Peyer's patch (tissue), 4 donors: ENCODE data around the gene RHOB. TPM values are rescaled to one million over a fixed set of nuclear protein-coding genes. Genes with fewer than 3 reads are reported as not detected.

Source experiments
- DNase-seq, 3 donors: peaks; one replicate each; pipeline ENCODE4 v3.0.0-alpha.2; 2017 to 2019
- H3K27ac ChIP-seq, 4 donors: fragments of 200-600 bp; sonication (generic); one replicate each; pipeline ENCODE4 v1.5.1; 2016 to 2019
- H3K27me3 ChIP-seq, 2 donors: fragments of 200-600 bp; sonication (generic); one replicate each; pipeline ENCODE4 v1.5.1; 2019
- H3K36me3 ChIP-seq, 3 donors: fragments of 200-600 bp; sonication (generic); one replicate each; pipeline ENCODE4 v1.5.1; 2016 to 2019
- H3K4me1 ChIP-seq, 4 donors: fragments of 200-600 bp; sonication (generic); one replicate each; pipeline ENCODE4 v1.5.1; 2016 to 2019
- H3K4me3 ChIP-seq, 4 donors: fragments of 200-600 bp; sonication (generic); 1 replicate in 3 of 4; 2 replicates in 1 of 4; pipeline ENCODE4 v1.5.1; 2016 to 2019; ENCODE audit warnings: mild to moderate bottlenecking in 1 of 4
- H3K9me3 ChIP-seq, 4 donors: fragments of 200-600 bp; sonication (generic); one replicate each; pipeline ENCODE4 v1.5.1; 2016 to 2019; ENCODE audit warnings: mild to moderate bottlenecking in 1 of 4
- CTCF ChIP-seq, 6 experiments: fragments of 450-650 bp in 4 of 6; fragments of 200-600 bp in 2 of 6; sonication (generic) in 1 of 6; IDR thresholded peaks; one replicate each; pipeline ENCODE4 v1.5.1; 2017 to 2019; ENCODE audit warnings: antibody characterized with exemption in 6 of 6, mild to moderate bottlenecking in 3 of 6, moderate library complexity in 1 of 6
- POLR2A ChIP-seq, 2 donors: fragments of 450-650 bp; IDR thresholded peaks; one replicate each; pipeline ENCODE4 v1.5.1; 2017; ENCODE audit warnings: antibody characterized with exemption in 2 of 2, mild to moderate bottlenecking in 2 of 2, moderate library complexity in 2 of 2
- total RNA-seq, 4 donors: library from RNA; depleted of rRNA; stranded (reverse); fragments of >200 nt; gene quantifications; one replicate each; pipeline ENCODE4 v1.1.0, GENCODE V29; 2016

The RHOB gene
- total RNA-seq, 4 donors from 2014 or later = 61.6 to 488 (median 202) TPM

DNA sequence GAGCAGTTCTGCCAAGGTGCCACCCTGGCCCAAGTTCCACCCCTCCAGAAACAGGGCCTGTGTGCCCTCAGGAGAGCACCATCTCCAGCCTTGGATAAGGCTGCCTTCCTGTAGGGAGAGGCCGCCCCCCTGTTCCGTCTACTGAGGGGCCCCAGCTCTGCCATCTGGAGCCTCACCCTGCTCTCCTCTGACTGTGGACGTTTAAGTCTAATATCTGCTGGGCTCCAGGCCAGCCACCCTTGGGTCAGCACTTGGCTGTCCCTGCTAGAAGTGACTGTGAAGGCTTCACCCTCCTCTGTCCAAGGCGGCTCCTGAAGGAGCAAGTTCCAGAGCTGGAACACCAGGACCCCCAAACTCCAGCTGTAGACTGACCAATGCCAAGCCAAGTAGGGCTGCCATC lies 26.3 kb downstream of the RHOB start:
- H3K4me3 ChIP-seq = no peak overlapping the region
- H3K27me3 ChIP-seq = no peaks in the 10 kb centered on the region
- TF ChIP-seq CTCF (IDR thresholded peaks at IDR 0.05) = no peak
- TF ChIP-seq POLR2A (IDR thresholded peaks at IDR 0.05) = no peak
- no peaks in the 10 kb centered on the region for H3K36me3 ChIP-seq
- H3K9me3 ChIP-seq = no peaks in the 10 kb centered on the region
- DNase-seq = peak in 1 of 3 donors; percentile 19
- H3K27ac ChIP-seq = no peak overlapping the region
- H3K4me1 ChIP-seq = no peaks in the 10 kb centered on the region

DNA sequence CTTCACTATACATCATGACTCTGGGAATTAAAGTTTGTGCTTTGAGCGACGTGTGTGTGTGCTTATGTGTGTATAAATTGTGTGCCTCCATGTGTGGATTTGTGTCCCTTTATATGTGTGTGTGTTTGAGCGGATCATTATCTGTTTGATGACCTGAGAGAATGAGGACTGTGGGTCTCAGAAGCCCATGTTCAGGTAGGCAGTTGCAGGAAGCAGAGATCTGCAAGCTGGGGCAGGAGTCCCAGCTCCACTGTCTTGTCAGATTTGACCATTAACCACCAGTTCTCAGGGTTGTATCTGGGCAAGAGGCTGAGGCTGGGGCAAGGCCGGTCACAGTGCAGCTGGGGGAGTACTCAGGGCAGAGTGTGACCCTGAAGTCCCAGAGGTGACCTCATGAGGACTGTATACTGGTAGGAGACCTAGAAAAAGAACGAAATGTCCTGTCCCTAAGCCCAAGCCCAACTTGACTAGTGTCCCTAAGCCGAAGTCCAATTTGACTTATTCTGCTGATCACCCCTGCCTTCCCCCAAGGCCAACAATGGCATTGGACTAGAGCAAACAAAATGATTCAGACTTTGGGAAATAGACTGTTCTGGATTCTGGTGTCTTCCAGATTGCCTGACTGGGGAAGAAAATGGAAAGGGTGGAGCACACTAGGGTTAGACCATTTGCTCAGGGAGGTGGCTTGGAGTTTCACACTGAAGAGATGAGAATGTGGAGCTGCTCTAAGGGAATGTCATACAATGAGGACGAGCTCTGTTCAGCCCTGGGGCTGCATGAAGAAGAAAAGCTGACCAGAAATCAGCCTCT lies 28.1 kb downstream of the RHOB start:
- no peaks in the 10 kb centered on the region for H3K9me3 ChIP-seq
- DNase-seq = peak in 1 of 3 donors; percentile 21
- no peak overlapping the region for H3K27ac ChIP-seq
- H3K27me3 ChIP-seq = no peaks in the 10 kb centered on the region
- H3K4me3 ChIP-seq = no peak overlapping the region
- no peak for TF ChIP-seq CTCF (IDR thresholded peaks at IDR 0.05)
- no peak for TF ChIP-seq POLR2A (IDR thresholded peaks at IDR 0.05)
- H3K4me1 ChIP-seq = no peaks in the 10 kb centered on the region
- H3K36me3 ChIP-seq = no peaks in the 10 kb centered on the region

- no peaks in the 10 kb centered on the region for H3K4me1 ChIP-seq
- no peak overlapping the region for H3K27ac ChIP-seq
- DNase-seq = peak in 1 of 3 donors; percentile 17
- no peak overlapping the region for H3K4me3 ChIP-seq
- TF ChIP-seq POLR2A (IDR thresholded peaks at IDR 0.05) = no peak
- no peak for TF ChIP-seq CTCF (IDR thresholded peaks at IDR 0.05)
- H3K27me3 ChIP-seq = no peaks in the 10 kb centered on the region
- no peaks in the 10 kb centered on the region for H3K9me3 ChIP-seq
- H3K36me3 ChIP-seq = no peaks in the 10 kb centered on the region
Measured at GRCh38 chr2:20475567-20475952, 28.7 kb downstream of the RHOB start.

DNA sequence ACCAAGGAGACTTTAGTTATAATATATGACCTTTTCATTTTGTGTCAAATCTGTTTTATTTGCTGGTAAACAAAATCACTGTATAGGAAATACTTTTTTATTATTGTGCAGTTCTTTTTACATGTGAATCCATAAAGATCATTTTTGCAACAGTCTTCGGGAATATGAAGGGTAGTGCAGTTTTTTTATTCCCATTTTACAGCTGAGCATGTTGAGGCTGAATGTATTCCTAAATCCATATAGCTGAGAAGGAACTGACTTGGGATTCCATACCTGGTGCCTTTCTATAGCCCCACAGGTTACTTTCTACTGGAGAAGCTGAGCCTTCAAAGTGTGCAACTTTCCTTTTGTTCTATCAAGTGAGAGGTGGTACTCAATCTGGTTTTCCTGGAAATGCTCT lies 29.6 kb downstream of the RHOB start:
- Histone ChIP-seq H3K4me1 (no peaks in the 10 kb centered on the region), H3K27me3 (no peaks in the 10 kb centered on the region), H3K4me3 (no peak overlapping the region), H3K27ac (no peak overlapping the region), H3K36me3 (no peaks in the 10 kb centered on the region), H3K9me3 (no peaks in the 10 kb centered on the region)
- no peak for DNase-seq
- TF ChIP-seq POLR2A (IDR thresholded peaks at IDR 0.05) (no peak), CTCF (IDR thresholded peaks at IDR 0.05) (no peak)

GRCh38 chr2:20476950-20477349 lies 30.1 kb downstream of the RHOB start:
- DNase-seq = peak in 1 of 3 donors; percentile 25
- H3K27ac ChIP-seq = no peak overlapping the region
- no peaks in the 10 kb centered on the region for H3K36me3 ChIP-seq
- no peaks in the 10 kb centered on the region for H3K4me1 ChIP-seq
- H3K9me3 ChIP-seq = no peaks in the 10 kb centered on the region
- no peak for TF ChIP-seq POLR2A (IDR thresholded peaks at IDR 0.05)
- no peak for TF ChIP-seq CTCF (IDR thresholded peaks at IDR 0.05)
- H3K4me3 ChIP-seq = no peak overlapping the region
- H3K27me3 ChIP-seq = no peaks in the 10 kb centered on the region
